GM18517 (cell line): Measurements from ENCODE around the gene RCL1.
"Not testable (repeated sequence)": the region's sequence is repeated elsewhere in the genome, so short reads cannot be mapped to it uniquely, and the experiment has no call there.

Experiments used
- ATAC-seq: cut with Tn5 transposase; IDR thresholded peaks from one replicate; pipeline ENCODE4 v1.9.1; 2021; ENCODE audit warnings: mild to moderate bottlenecking, moderate library complexity; ENCODE audit not compliant: unreplicated experiment

The RCL1 gene

GRCh38 chr9:4865681-4866080, 72.9 kb downstream of the RCL1 start:
- no peak for ATAC-seq

GRCh38 chr9:4866239-4866969, 73.7 kb downstream of the RCL1 start:
- ATAC-seq = no peak

- no peak for ATAC-seq
Measured at GRCh38 chr9:4873066-4873465, 80.3 kb downstream of the RCL1 start.

- ATAC-seq = no peak
Measured at GRCh38 chr9:4875559-4875958, 82.8 kb downstream of the RCL1 start.

GRCh38 chr9:4879115-4879558, 86.4 kb downstream of the RCL1 start:
- ATAC-seq = no peak

GRCh38 chr9:4883326-4883873, 90.7 kb downstream of the RCL1 start:
- no peak for ATAC-seq

- peak; percentile 99 for ATAC-seq
Measured at GRCh38 chr9:4886698-4887097, 94.0 kb downstream of the RCL1 start.

GRCh38 chr9:4887556-4887955, 94.8 kb downstream of the RCL1 start:
- no peak for ATAC-seq

- ATAC-seq = no peak
Measured at GRCh38 chr9:4890242-4890641, 97.5 kb downstream of the RCL1 start.

GRCh38 chr9:4890929-4891328, 98.2 kb downstream of the RCL1 start:
- ATAC-seq = no peak

- no peak for ATAC-seq
Measured at GRCh38 chr9:4891674-4892073, 98.9 kb downstream of the RCL1 start.

GRCh38 chr9:4892501-4893194, 99.9 kb downstream of the RCL1 start:
- no peak for ATAC-seq

- ATAC-seq = no peak
Measured at GRCh38 chr9:4894076-4894475, 101.3 kb downstream of the RCL1 start.

GRCh38 chr9:4899853-4900252, 107.1 kb downstream of the RCL1 start:
- ATAC-seq = not testable (repeated sequence)

GRCh38 chr9:4901401-4902134, 108.8 kb downstream of the RCL1 start:
- not testable (repeated sequence) for ATAC-seq

GRCh38 chr9:4902135-4902475, 109.4 kb downstream of the RCL1 start:
- no peak for ATAC-seq

- no peak for ATAC-seq
Measured at GRCh38 chr9:4904322-4905134, 111.8 kb downstream of the RCL1 start.

- ATAC-seq = no peak
Measured at GRCh38 chr9:4905135-4905490, 112.4 kb downstream of the RCL1 start.
